ENCODE data around the gene ADARB1.
"Not testable (repeated sequence)": the region's sequence is repeated elsewhere in the genome, so short reads cannot be mapped to it uniquely, and the experiment has no call there.

ADARB1 gene, protein sequence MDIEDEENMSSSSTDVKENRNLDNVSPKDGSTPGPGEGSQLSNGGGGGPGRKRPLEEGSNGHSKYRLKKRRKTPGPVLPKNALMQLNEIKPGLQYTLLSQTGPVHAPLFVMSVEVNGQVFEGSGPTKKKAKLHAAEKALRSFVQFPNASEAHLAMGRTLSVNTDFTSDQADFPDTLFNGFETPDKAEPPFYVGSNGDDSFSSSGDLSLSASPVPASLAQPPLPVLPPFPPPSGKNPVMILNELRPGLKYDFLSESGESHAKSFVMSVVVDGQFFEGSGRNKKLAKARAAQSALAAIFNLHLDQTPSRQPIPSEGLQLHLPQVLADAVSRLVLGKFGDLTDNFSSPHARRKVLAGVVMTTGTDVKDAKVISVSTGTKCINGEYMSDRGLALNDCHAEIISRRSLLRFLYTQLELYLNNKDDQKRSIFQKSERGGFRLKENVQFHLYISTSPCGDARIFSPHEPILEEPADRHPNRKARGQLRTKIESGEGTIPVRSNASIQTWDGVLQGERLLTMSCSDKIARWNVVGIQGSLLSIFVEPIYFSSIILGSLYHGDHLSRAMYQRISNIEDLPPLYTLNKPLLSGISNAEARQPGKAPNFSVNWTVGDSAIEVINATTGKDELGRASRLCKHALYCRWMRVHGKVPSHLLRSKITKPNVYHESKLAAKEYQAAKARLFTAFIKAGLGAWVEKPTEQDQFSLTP

GRCh38 chr21:45074048-45074817 is at the start of gene ADARB1:
Gene ADARB1 (plus strand): TSS chr21:45074580. CDS start chr21:45171657, 97,077 bp downstream.
- TF ChIP-seq YY1 (IDR thresholded peaks at IDR 0.05; ENCODE audit: insufficient read depth, insufficient read length) (no peak), SUZ12 (IDR thresholded peaks at IDR 0.05; ENCODE audit: extremely low read depth, insufficient read depth, insufficient read length) (no peak), ZNF274 (IDR thresholded peaks at IDR 0.05; ENCODE audit: low read depth, low read length) (no peak)
- Histone ChIP-seq H3K9ac (ENCODE audit: insufficient read length, low read depth) (peak within 1 kb of the TSS; percentile 95), H3K4me1 (ENCODE audit: insufficient read depth, insufficient read length) (peaks cover 3% of the 10 kb centered on the region), H3K9me3 (ENCODE audit: insufficient read depth, low read length) (no peaks in the 10 kb centered on the region), H3K27me3 (ENCODE audit: insufficient read depth, insufficient read length) (peaks cover 23% of the 10 kb centered on the region), H3K4me3 (ENCODE audit: insufficient read length, low read depth) (peak within 1 kb of the TSS; percentile 79), H3K36me3 (ENCODE audit: insufficient read depth, insufficient read length, low read length) (no peaks in the 10 kb centered on the region)
- no peak for DNase-seq (ENCODE audit: low read depth, low spot score)

GRCh38 chr21:45026066-45026745 is 48.2 kb upstream of the ADARB1 start:
- no peak for TF ChIP-seq SUZ12 (IDR thresholded peaks at IDR 0.05; ENCODE audit: extremely low read depth, insufficient read depth, insufficient read length)
- TF ChIP-seq YY1 (IDR thresholded peaks at IDR 0.05; ENCODE audit: insufficient read depth, insufficient read length) = no peak
- no peak for TF ChIP-seq ZNF274 (IDR thresholded peaks at IDR 0.05; ENCODE audit: low read depth, low read length)
- Histone ChIP-seq H3K9ac (ENCODE audit: insufficient read length, low read depth) (no peak overlapping the region), H3K4me1 (ENCODE audit: insufficient read depth, insufficient read length) (peaks cover 33% of the 10 kb centered on the region), H3K9me3 (ENCODE audit: insufficient read depth, low read length) (peaks cover 6% of the 10 kb centered on the region), H3K27me3 (ENCODE audit: insufficient read depth, insufficient read length) (peaks cover 14% of the 10 kb centered on the region), H3K4me3 (ENCODE audit: insufficient read length, low read depth) (no peak overlapping the region), H3K36me3 (ENCODE audit: insufficient read depth, insufficient read length, low read length) (no peaks in the 10 kb centered on the region)
- DNase-seq (ENCODE audit: low read depth, low spot score) = no peak

- H3K4me1 ChIP-seq (ENCODE audit: insufficient read depth, insufficient read length) = peaks cover 34% of the 10 kb centered on the region
- TF ChIP-seq YY1 (IDR thresholded peaks at IDR 0.05; ENCODE audit: insufficient read depth, insufficient read length) (no peak), SUZ12 (IDR thresholded peaks at IDR 0.05; ENCODE audit: extremely low read depth, insufficient read depth, insufficient read length) (no peak), ZNF274 (IDR thresholded peaks at IDR 0.05; ENCODE audit: low read depth, low read length) (no peak)
- peaks cover 17% of the 10 kb centered on the region for H3K27me3 ChIP-seq (ENCODE audit: insufficient read depth, insufficient read length)
- H3K36me3 ChIP-seq (ENCODE audit: insufficient read depth, insufficient read length, low read length) = no peaks in the 10 kb centered on the region
- H3K4me3 ChIP-seq (ENCODE audit: insufficient read length, low read depth) = no peak overlapping the region
- peaks cover 6% of the 10 kb centered on the region for H3K9me3 ChIP-seq (ENCODE audit: insufficient read depth, low read length)
- no peak for DNase-seq (ENCODE audit: low read depth, low spot score)
- H3K9ac ChIP-seq (ENCODE audit: insufficient read length, low read depth) = peak overlapping the region; percentile 23
Observed at GRCh38 chr21:45026826-45027225, 47.6 kb upstream of the ADARB1 start.

DNA sequence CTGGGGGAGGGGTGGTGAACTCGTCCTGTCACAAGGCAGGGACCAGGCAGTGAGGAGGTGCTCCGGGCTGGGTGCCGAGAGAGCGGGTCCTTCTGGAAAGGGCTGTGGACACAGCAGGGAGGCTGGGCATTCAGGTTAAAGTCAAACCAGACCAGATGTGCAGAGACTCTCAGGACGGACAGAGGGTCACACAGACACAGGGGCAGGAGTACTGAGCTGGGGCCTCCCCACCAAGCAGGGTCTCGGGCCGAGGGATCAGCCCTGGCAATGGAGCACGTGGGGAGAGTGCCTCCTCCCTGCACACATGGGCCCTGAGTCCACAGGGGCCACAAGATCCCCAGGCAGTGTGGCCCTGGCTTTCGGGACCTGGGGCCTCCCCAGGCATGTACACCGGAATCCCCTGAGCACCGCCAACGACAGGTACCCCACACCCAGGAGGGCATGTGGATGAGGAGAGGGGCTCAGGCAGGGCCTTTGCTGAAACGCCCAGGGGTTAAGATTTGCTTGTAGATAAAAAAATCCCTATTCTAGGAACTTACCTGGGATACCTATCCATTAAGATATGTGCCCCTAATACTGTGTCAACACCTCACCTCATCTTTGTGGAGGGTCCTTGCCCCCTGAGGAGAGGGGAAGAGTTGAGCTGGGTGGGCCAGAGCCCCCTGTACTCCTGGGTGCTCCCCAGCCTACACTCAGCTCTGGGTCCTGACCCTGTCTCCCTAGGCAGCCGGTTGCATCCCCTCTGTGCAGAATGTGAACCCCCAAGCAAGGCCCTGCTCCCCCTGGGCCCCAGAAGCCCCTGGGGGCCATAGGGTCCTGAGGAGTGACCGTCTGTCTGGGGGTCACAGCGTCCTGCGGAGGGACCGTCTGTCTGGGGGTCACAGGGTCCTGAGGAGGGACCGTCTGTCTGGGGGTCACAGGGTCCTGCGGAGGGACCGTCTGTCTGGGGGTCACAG is 46.9 kb upstream of the ADARB1 start:
- H3K4me3 ChIP-seq (ENCODE audit: insufficient read length, low read depth) = no peak overlapping the region
- TF ChIP-seq YY1 (IDR thresholded peaks at IDR 0.05; ENCODE audit: insufficient read depth, insufficient read length) (no peak), ZNF274 (IDR thresholded peaks at IDR 0.05; ENCODE audit: low read depth, low read length) (no peak), SUZ12 (IDR thresholded peaks at IDR 0.05; ENCODE audit: extremely low read depth, insufficient read depth, insufficient read length) (no peak)
- peaks cover 20% of the 10 kb centered on the region for H3K27me3 ChIP-seq (ENCODE audit: insufficient read depth, insufficient read length)
- no peaks in the 10 kb centered on the region for H3K36me3 ChIP-seq (ENCODE audit: insufficient read depth, insufficient read length, low read length)
- no peak for DNase-seq (ENCODE audit: low read depth, low spot score)
- peaks cover 6% of the 10 kb centered on the region for H3K9me3 ChIP-seq (ENCODE audit: insufficient read depth, low read length)
- peaks cover 40% of the 10 kb centered on the region for H3K4me1 ChIP-seq (ENCODE audit: insufficient read depth, insufficient read length)
- peak overlapping the region; percentile 23 for H3K9ac ChIP-seq (ENCODE audit: insufficient read length, low read depth)

- H3K9ac ChIP-seq (ENCODE audit: insufficient read length, low read depth); DNase-seq (ENCODE audit: low read depth, low spot score); H3K36me3 ChIP-seq (ENCODE audit: insufficient read depth, insufficient read length, low read length); H3K9me3 ChIP-seq (ENCODE audit: insufficient read depth, low read length); H3K4me3 ChIP-seq (ENCODE audit: insufficient read length, low read depth): not testable (repeated sequence)
- Histone ChIP-seq H3K27me3 (ENCODE audit: insufficient read depth, insufficient read length) (peaks cover 20% of the 10 kb centered on the region), H3K4me1 (ENCODE audit: insufficient read depth, insufficient read length) (peaks cover 47% of the 10 kb centered on the region)
Observed at GRCh38 chr21:45028645-45029044, 45.7 kb upstream of the ADARB1 start.

- no peak for TF ChIP-seq YY1 (IDR thresholded peaks at IDR 0.05; ENCODE audit: insufficient read depth, insufficient read length)
- TF ChIP-seq ZNF274 (IDR thresholded peaks at IDR 0.05; ENCODE audit: low read depth, low read length) = no peak
- TF ChIP-seq SUZ12 (IDR thresholded peaks at IDR 0.05; ENCODE audit: extremely low read depth, insufficient read depth, insufficient read length) = no peak
- Histone ChIP-seq H3K9me3 (ENCODE audit: insufficient read depth, low read length) (no peaks in the 10 kb centered on the region), H3K9ac (ENCODE audit: insufficient read length, low read depth) (peak overlapping the region; percentile 80), H3K4me3 (ENCODE audit: insufficient read length, low read depth) (peak overlapping the region; percentile 29), H3K4me1 (ENCODE audit: insufficient read depth, insufficient read length) (peaks cover 47% of the 10 kb centered on the region), H3K36me3 (ENCODE audit: insufficient read depth, insufficient read length, low read length) (no peaks in the 10 kb centered on the region), H3K27me3 (ENCODE audit: insufficient read depth, insufficient read length) (peaks cover 24% of the 10 kb centered on the region)
- DNase-seq (ENCODE audit: low read depth, low spot score) = no peak
Observed at GRCh38 chr21:45029298-45029947, 45.0 kb upstream of the ADARB1 start.

Data from NT2/D1 (cell line).